Measurements from ENCODE around the gene LSS.

LSS gene

GRCh38 chr21:46228345-46229051 is at the start of gene LSS:
TSS of gene LSS (minus strand) at chr21:46228774. CDS start at chr21:46228745, 29 bp downstream.
- DNase-seq, result peak; percentile 62 to 67

DNA sequence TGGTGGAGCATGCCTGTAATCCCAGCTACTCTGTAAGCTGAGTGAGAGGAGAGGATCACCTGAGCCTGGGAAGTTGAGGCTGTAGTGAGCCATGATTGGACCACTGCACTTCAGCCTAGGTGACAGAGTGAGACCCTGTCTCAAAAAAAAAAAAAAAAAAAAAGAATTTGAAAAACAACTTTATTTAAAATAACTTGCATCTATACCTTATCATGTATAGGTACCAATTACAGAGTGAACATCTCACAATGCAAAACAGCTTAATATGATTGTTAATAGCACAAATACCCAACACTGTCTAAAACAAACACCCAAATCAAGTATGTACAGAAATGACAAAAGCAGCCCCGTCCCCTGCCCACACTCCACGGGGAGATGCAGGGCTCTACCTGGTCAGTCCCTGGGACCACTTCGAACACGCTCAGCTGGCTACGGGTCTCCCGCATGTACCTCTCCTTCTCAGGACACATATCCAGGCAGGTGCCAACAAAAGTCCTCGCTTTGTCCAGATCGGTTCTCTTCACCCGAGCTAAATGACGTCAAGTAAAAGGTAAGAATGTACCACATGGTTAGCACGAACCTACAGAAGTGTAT is 46.3 kb upstream of the LSS start:
- DNase-seq, result no peak

- DNase-seq, result no peak
These were observed 44.8 kb upstream of the LSS start for GRCh38 chr21:46273341-46273740.

DNA sequence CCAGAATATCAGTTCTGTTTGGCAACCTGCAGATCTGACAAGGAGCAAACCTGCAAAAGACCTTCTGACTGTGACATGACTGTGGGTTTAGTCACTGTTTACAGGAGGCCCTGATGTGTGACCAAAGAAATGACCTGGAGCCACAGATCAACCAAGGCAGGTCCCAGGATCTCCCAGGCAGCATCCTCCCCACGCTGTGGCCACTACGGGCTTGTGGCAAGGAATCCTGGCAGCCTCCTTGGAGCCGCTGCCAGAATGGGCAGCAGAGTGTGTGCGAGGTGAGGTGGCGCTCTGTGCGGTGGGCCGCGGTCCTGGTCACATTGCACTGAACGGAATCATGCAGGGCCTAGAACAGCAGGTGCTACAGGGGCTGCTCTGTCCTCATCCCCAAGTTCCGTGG is 40.9 kb upstream of the LSS start:
- DNase-seq, result no peak

DNA sequence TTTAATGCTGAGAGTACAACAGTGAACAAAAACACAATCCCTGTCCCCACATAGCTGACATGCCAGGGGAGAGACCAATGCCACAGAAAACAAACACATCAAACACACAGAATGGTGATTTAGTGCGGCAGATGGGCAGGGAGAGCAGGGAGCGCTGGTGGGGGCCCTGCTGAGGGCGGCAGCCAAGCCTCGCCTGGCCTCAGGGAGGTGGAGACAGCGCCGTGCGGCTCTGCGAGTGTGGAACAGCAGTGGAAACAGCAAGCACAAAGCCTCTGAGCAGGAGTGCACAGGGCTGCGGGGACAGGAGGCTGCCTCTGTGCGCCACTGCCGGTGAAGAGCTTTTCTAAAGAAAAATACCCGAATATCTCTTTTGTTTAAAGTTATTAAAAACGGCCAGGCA is 39.8 kb upstream of the LSS start:
- no peak for DNase-seq

GRCh38 chr21:46266946-46267345 is 38.4 kb upstream of the LSS start:
- DNase-seq, result no peak

- DNase-seq, result no peak
These were observed 37.4 kb upstream of the LSS start for GRCh38 chr21:46265736-46266525.

GRCh38 chr21:46264690-46265144 is 36.1 kb upstream of the LSS start:
- no peak for DNase-seq

GRCh38 chr21:46264046-46264689 is 35.6 kb upstream of the LSS start:
- no peak for DNase-seq

- no peak for DNase-seq
These were observed 28.0 kb upstream of the LSS start for GRCh38 chr21:46256501-46256994.

- no peak for DNase-seq
These were observed 27.3 kb upstream of the LSS start for GRCh38 chr21:46255758-46256337.

DNA sequence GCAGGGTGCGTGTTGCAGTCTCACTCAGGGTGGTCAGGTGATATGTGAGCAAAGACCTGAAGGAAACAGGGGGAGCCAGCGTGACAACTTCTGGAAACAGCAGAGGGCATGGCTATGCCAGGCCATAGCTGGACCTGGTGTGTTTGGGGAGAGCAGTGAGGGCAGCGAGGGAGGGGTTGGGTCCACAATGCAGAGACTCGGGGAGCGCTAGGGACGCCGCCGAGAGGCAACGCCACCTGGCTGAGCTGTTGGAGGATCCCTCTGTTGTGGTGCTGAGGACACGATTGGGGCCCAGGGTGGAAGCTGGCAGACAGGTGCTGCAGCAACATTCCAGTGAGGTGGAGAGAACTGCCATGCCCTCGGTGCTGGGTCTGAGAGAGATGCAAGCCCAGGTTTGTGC is 26.6 kb upstream of the LSS start:
- DNase-seq, result no peak

GRCh38 chr21:46254208-46254975 is 25.8 kb upstream of the LSS start:
- DNase-seq, result no peak

- DNase-seq, result no peak
These were observed 25.1 kb upstream of the LSS start for GRCh38 chr21:46253610-46254124.

DNA sequence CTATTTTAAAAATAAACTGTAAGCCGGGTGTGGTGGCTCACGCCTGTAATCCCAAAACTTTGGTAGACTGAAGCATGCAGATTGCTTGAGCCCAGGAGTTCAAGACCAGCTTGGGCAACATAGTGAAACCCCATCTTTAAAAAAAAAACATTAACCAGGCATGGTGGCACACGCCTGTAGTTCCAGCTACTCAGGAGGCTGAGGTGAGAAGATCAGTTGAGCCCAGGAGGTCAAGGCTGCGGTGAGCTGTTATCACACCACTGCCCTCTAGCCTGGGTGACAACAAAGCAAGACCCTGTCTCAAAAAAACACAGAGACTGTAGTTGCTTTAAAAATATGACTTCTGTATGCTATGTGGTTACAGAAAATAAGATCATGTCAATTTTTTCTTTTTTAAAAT is 24.3 kb upstream of the LSS start:
- no peak for DNase-seq

- DNase-seq, result no peak
These were observed 21.7 kb upstream of the LSS start for GRCh38 chr21:46250146-46250725.

- DNase-seq, result no peak
These were observed 20.3 kb upstream of the LSS start for GRCh38 chr21:46248827-46249226.

DNA sequence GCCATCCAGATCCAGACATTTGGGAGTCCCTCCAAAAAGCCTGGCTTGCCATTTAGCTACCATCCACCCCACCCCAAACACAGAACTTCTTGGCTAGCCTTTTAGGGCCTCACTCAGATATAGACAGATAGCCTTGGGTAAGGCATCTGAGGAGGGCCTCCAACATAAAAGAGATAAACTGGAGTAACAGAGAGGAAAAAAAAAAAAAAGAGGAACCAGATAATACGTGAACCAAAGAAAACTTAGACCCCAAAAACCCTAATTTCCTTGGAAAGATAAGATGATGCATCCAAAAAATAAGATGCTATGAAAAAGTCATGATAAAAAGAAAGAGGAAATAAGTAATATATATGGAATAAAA is 19.8 kb upstream of the LSS start:
- DNase-seq, result no peak

DNA sequence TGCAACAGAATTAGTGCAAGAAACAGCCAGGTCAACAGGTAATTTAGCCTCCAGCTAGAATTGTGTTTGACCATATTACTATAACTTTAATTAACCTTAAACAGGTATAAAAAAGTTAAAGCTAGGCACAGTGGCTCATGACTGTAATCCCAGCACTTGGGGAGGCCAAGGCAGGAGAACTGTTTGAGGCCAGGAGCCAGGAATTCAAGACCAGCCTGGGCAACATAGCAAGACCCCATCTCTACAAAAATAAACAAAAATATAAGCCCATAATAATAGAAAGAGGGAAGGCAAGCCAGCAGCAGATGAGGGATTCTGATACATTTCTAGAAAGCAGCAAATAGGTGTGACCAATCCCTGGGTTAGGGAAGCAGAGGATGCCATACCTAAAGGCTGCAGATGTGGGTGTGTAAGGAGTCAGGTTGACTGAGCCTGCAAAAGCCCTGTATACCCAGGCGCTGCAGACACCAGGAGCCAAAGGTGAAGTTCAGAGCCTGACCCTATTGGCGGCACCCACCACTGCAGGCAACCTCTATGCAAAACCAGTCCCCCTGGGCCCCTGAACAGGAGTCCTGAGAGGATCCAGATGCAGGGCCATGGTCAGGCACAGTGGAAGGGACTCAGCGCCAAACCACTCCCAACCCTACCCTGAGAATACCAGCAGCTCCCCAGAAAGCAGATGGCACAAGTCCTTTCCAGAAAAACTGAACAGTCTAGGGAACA is 19.3 kb upstream of the LSS start:
- no peak for DNase-seq

DNA sequence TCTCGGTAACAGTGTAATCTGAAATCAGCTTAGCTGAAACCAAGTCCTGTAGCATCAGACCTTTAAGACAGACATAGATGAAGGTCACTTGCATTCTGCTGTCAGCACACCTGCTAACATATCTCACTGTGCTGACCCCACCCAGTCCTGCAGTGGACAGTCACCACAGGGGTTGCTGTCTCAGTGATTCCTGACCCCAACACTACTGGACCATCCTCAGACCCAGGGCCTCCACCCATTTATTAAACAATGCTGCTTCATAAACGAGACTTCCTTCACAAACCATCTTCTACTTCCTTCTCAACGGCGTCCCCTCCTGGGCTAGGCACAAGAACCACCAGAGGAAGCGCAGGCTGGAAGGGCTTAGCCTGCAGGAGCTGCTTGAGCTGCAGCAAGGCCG is 17.8 kb upstream of the LSS start:
- no peak for DNase-seq

Data from cerebellar nuclear complex (tissue), 1 donor.